ENCODE measurements around the gene ACTL8.

ACTL8 gene

DNA sequence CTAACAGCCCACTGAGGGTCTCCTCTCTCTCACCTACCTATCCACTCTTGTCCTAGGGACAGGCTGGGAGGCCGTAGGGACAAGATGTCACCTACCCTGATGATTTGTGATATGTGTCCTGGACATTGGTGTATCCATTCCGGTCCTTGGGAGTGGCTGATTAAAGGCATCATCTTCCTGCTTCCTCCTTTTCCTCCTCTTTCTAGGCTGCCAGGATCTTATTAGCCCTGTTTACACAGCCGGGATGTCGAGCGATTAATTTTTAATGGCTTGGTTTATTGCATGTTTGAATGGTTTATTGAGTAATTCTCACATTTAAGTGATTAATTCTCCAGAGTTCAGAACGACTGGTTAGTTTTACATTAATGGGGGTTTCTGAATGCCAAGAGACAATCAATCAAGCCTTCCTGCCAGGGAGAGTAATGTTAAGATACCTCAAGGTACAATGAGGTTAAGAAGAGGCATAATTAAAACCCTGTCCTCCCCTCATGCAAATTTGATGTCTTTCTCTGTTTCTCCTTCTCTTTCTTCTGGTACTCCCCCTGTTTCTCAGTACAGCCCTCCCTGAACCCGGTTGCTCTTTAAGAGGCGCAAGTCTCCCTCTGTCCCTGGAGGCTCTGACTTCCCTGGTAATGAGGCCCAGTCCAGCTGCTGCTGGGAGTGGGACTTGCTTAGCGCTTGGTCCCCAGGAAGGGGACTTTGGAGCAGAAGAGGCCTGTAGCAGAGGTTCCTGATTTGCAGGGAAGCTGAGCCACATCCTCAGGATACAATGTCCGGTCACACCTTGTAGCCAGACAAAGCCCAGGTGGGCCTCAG, 50.9 kb downstream of the ACTL8 start:
- Histone ChIP-seq H3K36me3 (ENCODE audit: insufficient read depth, low read length) (no peaks in the 10 kb centered on the region), H3K9me3 (ENCODE audit: low read length) (no peaks in the 10 kb centered on the region), H3K4me1 (ENCODE audit: insufficient read depth, low read length) (no peaks in the 10 kb centered on the region), H3K27me3 (ENCODE audit: insufficient read depth, low read length) (no peaks in the 10 kb centered on the region), H2AFZ (ENCODE audit: low read depth, low read length) (no peak overlapping the region), H3K4me3 (ENCODE audit: low read length) (no peak overlapping the region)

DNA sequence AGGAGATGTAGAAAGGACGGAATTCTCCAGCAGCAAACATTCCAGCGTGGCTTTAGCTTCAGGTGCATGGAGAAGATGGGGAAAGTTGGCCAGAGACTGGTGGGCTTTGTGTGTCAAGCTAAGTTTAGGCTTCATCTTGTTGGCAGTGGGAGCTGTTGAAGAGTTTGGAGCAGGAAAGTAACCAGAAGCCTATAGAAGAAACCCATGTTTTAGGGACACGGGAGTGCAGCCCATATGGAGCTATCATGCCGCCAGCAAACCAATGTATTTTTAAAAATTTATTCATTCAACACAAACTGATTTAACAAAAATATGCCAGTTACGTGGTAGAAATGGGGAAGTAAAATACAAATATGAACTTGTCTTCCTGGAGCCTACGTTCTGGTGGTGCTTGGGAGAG, 53.7 kb downstream of the ACTL8 start:
- Histone ChIP-seq H3K36me3 (ENCODE audit: insufficient read depth, low read length) (no peaks in the 10 kb centered on the region), H3K4me3 (ENCODE audit: low read length) (no peak overlapping the region), H3K4me1 (ENCODE audit: insufficient read depth, low read length) (no peaks in the 10 kb centered on the region), H2AFZ (ENCODE audit: low read depth, low read length) (no peak overlapping the region), H3K9me3 (ENCODE audit: low read length) (no peaks in the 10 kb centered on the region), H3K27me3 (ENCODE audit: insufficient read depth, low read length) (no peaks in the 10 kb centered on the region)

DNA sequence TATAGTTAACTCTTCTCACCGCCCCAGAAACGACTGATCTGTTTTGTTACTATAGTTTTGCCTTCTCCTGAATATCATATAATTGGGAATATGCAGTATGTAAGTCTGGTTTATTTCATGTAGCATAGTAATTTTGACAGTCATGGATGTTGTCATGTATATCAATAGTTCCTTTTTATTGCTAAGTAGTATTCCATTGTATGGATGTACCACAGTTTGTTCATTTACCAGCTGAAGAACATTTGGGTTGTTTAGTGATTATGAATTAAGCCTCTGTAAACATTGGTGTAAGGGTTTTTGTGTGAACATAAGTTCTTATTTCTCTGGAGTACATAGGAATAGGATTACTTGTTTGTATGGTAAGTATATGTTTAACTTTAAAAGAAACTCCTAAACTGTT, 55.5 kb downstream of the ACTL8 start:
- Histone ChIP-seq H3K9me3 (ENCODE audit: low read length) (no peaks in the 10 kb centered on the region), H3K27me3 (ENCODE audit: insufficient read depth, low read length) (no peaks in the 10 kb centered on the region), H2AFZ (ENCODE audit: low read depth, low read length) (no peak overlapping the region), H3K4me3 (ENCODE audit: low read length) (no peak overlapping the region), H3K4me1 (ENCODE audit: insufficient read depth, low read length) (no peaks in the 10 kb centered on the region), H3K36me3 (ENCODE audit: insufficient read depth, low read length) (no peaks in the 10 kb centered on the region)

DNA sequence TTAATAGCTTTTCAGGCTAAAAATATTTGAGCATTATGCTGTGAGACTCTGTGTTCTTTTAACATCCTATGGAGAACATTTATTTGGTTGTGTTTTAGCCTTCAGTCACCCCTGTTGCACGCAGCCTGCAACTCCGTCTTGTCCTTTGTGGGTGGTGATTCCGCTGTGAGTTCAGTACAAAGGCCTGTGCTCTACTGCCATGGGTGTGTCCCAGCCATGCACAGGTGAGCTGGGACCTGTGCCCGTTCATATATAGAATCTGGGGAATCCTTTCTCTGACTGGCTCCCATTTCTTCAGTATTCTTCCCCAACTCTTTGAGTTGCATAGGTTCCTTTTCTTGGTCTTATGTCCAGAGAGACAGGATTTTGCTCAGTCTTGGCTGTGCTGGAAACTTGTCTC, 61.4 kb downstream of the ACTL8 start:
- H3K27me3 ChIP-seq (ENCODE audit: insufficient read depth, low read length), result peaks cover 4% of the 10 kb centered on the region
- no peaks in the 10 kb centered on the region for H3K36me3 ChIP-seq (ENCODE audit: insufficient read depth, low read length)
- H3K4me3 ChIP-seq (ENCODE audit: low read length), result no peak overlapping the region
- no peak overlapping the region for H2AFZ ChIP-seq (ENCODE audit: low read depth, low read length)
- H3K9me3 ChIP-seq (ENCODE audit: low read length), result no peaks in the 10 kb centered on the region
- H3K4me1 ChIP-seq (ENCODE audit: insufficient read depth, low read length), result no peaks in the 10 kb centered on the region

- no peaks in the 10 kb centered on the region for H3K9me3 ChIP-seq (ENCODE audit: low read length)
- H3K36me3 ChIP-seq (ENCODE audit: insufficient read depth, low read length), result no peaks in the 10 kb centered on the region
- H2AFZ ChIP-seq (ENCODE audit: low read depth, low read length), result no peak overlapping the region
- H3K27me3 ChIP-seq (ENCODE audit: insufficient read depth, low read length), result peaks cover 4% of the 10 kb centered on the region
- no peak overlapping the region for H3K4me3 ChIP-seq (ENCODE audit: low read length)
- H3K4me1 ChIP-seq (ENCODE audit: insufficient read depth, low read length), result no peaks in the 10 kb centered on the region
Measured at GRCh38 chr1:17819129-17819802, 64.1 kb downstream of the ACTL8 start.

DNA sequence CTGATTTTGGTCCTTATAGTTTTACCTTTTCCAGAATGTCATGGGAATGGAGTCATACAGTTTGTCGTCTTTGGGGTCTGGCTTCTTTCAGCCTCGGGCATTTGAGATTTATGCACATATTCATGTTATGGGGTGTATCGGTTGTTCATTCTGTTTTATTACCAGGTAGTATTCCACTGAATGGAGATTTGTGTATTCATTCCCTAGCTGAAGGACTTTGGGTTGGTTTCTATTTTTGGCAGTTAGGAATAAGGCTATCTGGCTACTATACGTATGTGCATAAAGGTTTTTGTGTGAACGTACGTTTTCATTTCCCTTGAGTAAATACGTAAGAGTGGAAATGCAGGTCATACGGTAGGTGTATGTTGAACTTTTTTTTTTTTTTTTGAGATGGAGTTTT, 65.1 kb downstream of the ACTL8 start:
- H3K36me3 ChIP-seq (ENCODE audit: insufficient read depth, low read length), result no peaks in the 10 kb centered on the region
- no peaks in the 10 kb centered on the region for H3K4me1 ChIP-seq (ENCODE audit: insufficient read depth, low read length)
- H3K9me3 ChIP-seq (ENCODE audit: low read length), result no peaks in the 10 kb centered on the region
- H3K27me3 ChIP-seq (ENCODE audit: insufficient read depth, low read length), result peaks cover 4% of the 10 kb centered on the region
- no peak overlapping the region for H3K4me3 ChIP-seq (ENCODE audit: low read length)
- no peak overlapping the region for H2AFZ ChIP-seq (ENCODE audit: low read depth, low read length)

DNA sequence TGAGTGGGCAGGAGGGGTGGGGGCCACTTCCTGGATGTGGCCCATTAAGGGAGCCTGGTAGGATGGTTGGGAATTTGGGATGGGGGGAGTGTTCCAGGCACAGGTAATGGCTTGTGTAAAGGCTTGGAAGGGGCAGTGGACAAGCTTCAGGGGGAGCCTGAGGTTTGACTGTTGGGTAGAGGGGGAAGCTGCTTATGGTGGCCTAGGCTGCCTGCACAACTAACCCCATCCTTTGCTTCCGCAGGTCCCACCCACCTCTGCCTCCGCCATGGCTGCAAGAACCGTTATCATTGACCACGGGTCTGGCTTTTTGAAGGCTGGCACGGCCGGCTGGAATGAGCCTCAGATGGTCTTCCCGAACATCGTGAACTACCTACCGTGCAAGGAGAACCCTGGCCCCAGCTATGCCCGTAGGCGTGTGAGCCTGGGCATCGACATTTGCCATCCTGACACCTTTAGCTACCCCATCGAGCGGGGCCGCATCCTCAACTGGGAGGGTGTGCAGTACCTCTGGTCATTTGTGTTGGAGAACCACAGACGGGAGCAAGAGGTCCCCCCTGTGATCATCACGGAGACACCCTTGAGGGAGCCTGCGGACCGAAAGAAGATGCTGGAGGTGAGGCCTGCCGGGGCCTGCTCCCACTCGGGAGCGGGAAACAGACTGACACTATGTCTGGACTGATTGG, 67.8 kb downstream of the ACTL8 start:
- no peaks in the 10 kb centered on the region for H3K36me3 ChIP-seq (ENCODE audit: insufficient read depth, low read length)
- H3K27me3 ChIP-seq (ENCODE audit: insufficient read depth, low read length), result peaks cover 4% of the 10 kb centered on the region
- no peak overlapping the region for H3K4me3 ChIP-seq (ENCODE audit: low read length)
- H3K4me1 ChIP-seq (ENCODE audit: insufficient read depth, low read length), result no peaks in the 10 kb centered on the region
- no peaks in the 10 kb centered on the region for H3K9me3 ChIP-seq (ENCODE audit: low read length)
- H2AFZ ChIP-seq (ENCODE audit: low read depth, low read length), result no peak overlapping the region

- Histone ChIP-seq H2AFZ (ENCODE audit: low read depth, low read length) (no peak overlapping the region), H3K27me3 (ENCODE audit: insufficient read depth, low read length) (no peaks in the 10 kb centered on the region), H3K9me3 (ENCODE audit: low read length) (no peaks in the 10 kb centered on the region), H3K4me1 (ENCODE audit: insufficient read depth, low read length) (no peaks in the 10 kb centered on the region), H3K36me3 (ENCODE audit: insufficient read depth, low read length) (no peaks in the 10 kb centered on the region), H3K4me3 (ENCODE audit: low read length) (no peak overlapping the region)
Measured at GRCh38 chr1:17825273-17826164, 70.4 kb downstream of the ACTL8 start.

GRCh38 chr1:17826165-17826488, 71.0 kb downstream of the ACTL8 start:
- no peak overlapping the region for H2AFZ ChIP-seq (ENCODE audit: low read depth, low read length)
- no peak overlapping the region for H3K4me3 ChIP-seq (ENCODE audit: low read length)
- H3K27me3 ChIP-seq (ENCODE audit: insufficient read depth, low read length), result no peaks in the 10 kb centered on the region
- no peaks in the 10 kb centered on the region for H3K36me3 ChIP-seq (ENCODE audit: insufficient read depth, low read length)
- H3K4me1 ChIP-seq (ENCODE audit: insufficient read depth, low read length), result no peaks in the 10 kb centered on the region
- H3K9me3 ChIP-seq (ENCODE audit: low read length), result no peaks in the 10 kb centered on the region

GRCh38 chr1:17828991-17829390, 73.9 kb downstream of the ACTL8 start:
- Histone ChIP-seq H3K4me1 (ENCODE audit: insufficient read depth, low read length) (no peaks in the 10 kb centered on the region), H3K36me3 (ENCODE audit: insufficient read depth, low read length) (no peaks in the 10 kb centered on the region), H3K27me3 (ENCODE audit: insufficient read depth, low read length) (peaks cover under 1% of the 10 kb centered on the region), H2AFZ (ENCODE audit: low read depth, low read length) (no peak overlapping the region), H3K9me3 (ENCODE audit: low read length) (no peaks in the 10 kb centered on the region), H3K4me3 (ENCODE audit: low read length) (no peak overlapping the region)

DNA sequence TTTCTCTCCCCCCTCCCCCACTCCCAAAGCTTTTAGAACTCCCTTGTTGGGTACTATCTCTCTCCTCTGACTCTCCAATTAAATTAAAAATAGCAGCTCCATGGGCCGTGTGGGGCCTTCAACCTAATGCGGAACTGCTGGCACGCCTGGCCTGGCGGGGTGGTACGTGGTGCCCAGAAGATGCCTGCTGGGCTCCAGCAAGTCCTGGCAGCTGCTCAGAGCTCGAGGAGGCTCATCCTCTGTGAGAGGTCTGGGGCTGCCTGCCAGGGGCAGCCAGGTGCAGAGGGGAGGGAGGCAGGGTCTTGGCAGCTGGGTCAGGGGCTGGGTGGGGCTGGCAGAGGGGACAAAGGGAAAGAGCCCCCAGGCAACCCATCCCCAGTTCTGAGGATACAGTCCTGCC, 74.4 kb downstream of the ACTL8 start:
- H3K27me3 ChIP-seq (ENCODE audit: insufficient read depth, low read length), result peaks cover 4% of the 10 kb centered on the region
- no peaks in the 10 kb centered on the region for H3K4me1 ChIP-seq (ENCODE audit: insufficient read depth, low read length)
- no peaks in the 10 kb centered on the region for H3K9me3 ChIP-seq (ENCODE audit: low read length)
- no peak overlapping the region for H2AFZ ChIP-seq (ENCODE audit: low read depth, low read length)
- H3K36me3 ChIP-seq (ENCODE audit: insufficient read depth, low read length), result no peaks in the 10 kb centered on the region
- no peak overlapping the region for H3K4me3 ChIP-seq (ENCODE audit: low read length)

GRCh38 chr1:17831597-17831996, 76.5 kb downstream of the ACTL8 start:
- H2AFZ ChIP-seq (ENCODE audit: low read depth, low read length), result no peak overlapping the region
- no peaks in the 10 kb centered on the region for H3K4me1 ChIP-seq (ENCODE audit: insufficient read depth, low read length)
- H3K4me3 ChIP-seq (ENCODE audit: low read length), result no peak overlapping the region
- H3K36me3 ChIP-seq (ENCODE audit: insufficient read depth, low read length), result no peaks in the 10 kb centered on the region
- H3K9me3 ChIP-seq (ENCODE audit: low read length), result no peaks in the 10 kb centered on the region
- H3K27me3 ChIP-seq (ENCODE audit: insufficient read depth, low read length), result peaks cover 4% of the 10 kb centered on the region
